ENCODE data around the gene NUMA1. TPM values are rescaled to one million over a fixed set of nuclear protein-coding genes. Genes with fewer than 3 reads are reported as not detected.

NUMA1 gene
- total RNA-seq, 3 donors from 2014 or later, result 173 to 301 (median 248) TPM

GRCh38 chr11:72026090-72026489, 54.3 kb downstream of the NUMA1 start:
- peaks cover 20% of the 10 kb centered on the region for H3K4me1 ChIP-seq (ENCODE audit: low read depth)
- intact Hi-C loops (cut with DNase I, micrococcal nuclease), result no loop called here
- DNase-seq, result no peak
- no peak for ATAC-seq
- H3K9me3 ChIP-seq, result no peaks in the 10 kb centered on the region
- no peak for TF ChIP-seq CTCF (IDR thresholded peaks at IDR 0.05)
- no peak overlapping the region for H3K4me3 ChIP-seq
- H3K36me3 ChIP-seq (ENCODE audit: low read depth), result peaks cover 16% of the 10 kb centered on the region

- H3K4me1 ChIP-seq (ENCODE audit: low read depth), result peaks cover 8% of the 10 kb centered on the region
- H3K9me3 ChIP-seq, result no peaks in the 10 kb centered on the region
- intact Hi-C loops (cut with DNase I, micrococcal nuclease), result loop anchor here (2.0 to 5.0 kb wide), 2 partner anchors 67 to 68 kb away; no protein-coding TSS in a partner anchor
- H3K4me3 ChIP-seq, result no peak overlapping the region
- H3K36me3 ChIP-seq (ENCODE audit: low read depth), result peaks cover 32% of the 10 kb centered on the region
- ATAC-seq (no peak), DNase-seq (no peak)
- no peak for TF ChIP-seq CTCF (IDR thresholded peaks at IDR 0.05)
These were observed 56.1 kb downstream of the NUMA1 start for GRCh38 chr11:72024069-72024754.

- Histone ChIP-seq H3K9me3 (no peaks in the 10 kb centered on the region), H3K36me3 (ENCODE audit: low read depth) (peaks cover 40% of the 10 kb centered on the region), H3K4me3 (no peak overlapping the region), H3K4me1 (ENCODE audit: low read depth) (peaks cover 8% of the 10 kb centered on the region)
- intact Hi-C loops (cut with DNase I, micrococcal nuclease), result loop anchor here in 1 of 2 donors (5.0 kb wide), 1 partner anchor 69 kb away; no protein-coding TSS in a partner anchor
- DNase-seq (no peak), ATAC-seq (no peak)
- TF ChIP-seq CTCF (IDR thresholded peaks at IDR 0.05), result no peak
These were observed 57.0 kb downstream of the NUMA1 start for GRCh38 chr11:72023335-72023734.

GRCh38 chr11:72018171-72018570, 62.2 kb downstream of the NUMA1 start:
- H3K36me3 ChIP-seq (ENCODE audit: low read depth), result peaks cover 63% of the 10 kb centered on the region
- H3K4me1 ChIP-seq (ENCODE audit: low read depth), result no peaks in the 10 kb centered on the region
- no peak for TF ChIP-seq CTCF (IDR thresholded peaks at IDR 0.05)
- ATAC-seq (no peak), DNase-seq (no peak)
- intact Hi-C loops (cut with DNase I, micrococcal nuclease), result no loop called here
- no peaks in the 10 kb centered on the region for H3K9me3 ChIP-seq
- no peak overlapping the region for H3K4me3 ChIP-seq

GRCh38 chr11:72015511-72016061, 64.8 kb downstream of the NUMA1 start:
- intact Hi-C loops (cut with DNase I, micrococcal nuclease), result no loop called here
- no peak for TF ChIP-seq CTCF (IDR thresholded peaks at IDR 0.05)
- H3K36me3 ChIP-seq (ENCODE audit: low read depth), result peaks cover 59% of the 10 kb centered on the region
- ATAC-seq, result peak; percentile 6
- H3K4me3 ChIP-seq, result no peak overlapping the region
- DNase-seq, result no peak
- no peaks in the 10 kb centered on the region for H3K4me1 ChIP-seq (ENCODE audit: low read depth)
- H3K9me3 ChIP-seq, result no peaks in the 10 kb centered on the region

Measured in mucosa of descending colon (tissue), 3 donors.